Kidney (tissue), 14 donors: ENCODE data around the gene FOXE1. TPM values are rescaled to one million over a fixed set of nuclear protein-coding genes. Genes with fewer than 3 reads are reported as not detected.

Experiments used
- DNase-seq, 5 donors: peaks; one replicate each; pipeline ENCODE4 v3.0.0-alpha.2; 2013 to 2020
- FAIRE-seq: peaks from 2 replicates; lab custom pipeline; 2012; peaks lifted over from hg19 to GRCh38; lab: Jason Lieb, UNC
- H3K27ac ChIP-seq, 2 donors: one replicate each; pipeline ENCODE4 v1.7.0; 2013; ENCODE audit warnings: low read depth in 2 of 2, low read length in 2 of 2, inconsistent platforms in 1 of 2
- H3K27me3 ChIP-seq: one replicate; pipeline ENCODE4 v1.7.1; 2013; ENCODE audit warnings: low read length, inconsistent platforms; ENCODE audit not compliant: control insufficient read depth, insufficient read depth
- H3K36me3 ChIP-seq, 3 donors: one replicate each; pipeline versions ENCODE4 v1.7.0 to v1.7.1; 2013; ENCODE audit warnings: low read length in 3 of 3, control low read depth in 1 of 3, inconsistent platforms in 1 of 3; ENCODE audit not compliant: insufficient read depth in 3 of 3, control insufficient read depth in 2 of 3
- H3K4me1 ChIP-seq, 3 donors: one replicate each; pipeline versions ENCODE4 v1.7.0 to v1.7.1; 2013; ENCODE audit warnings: low read length in 3 of 3, inconsistent platforms in 1 of 3, low read depth in 1 of 3; ENCODE audit not compliant: control insufficient read depth in 2 of 3, insufficient read depth in 2 of 3
- H3K4me3 ChIP-seq, 3 donors: one replicate each; pipeline versions ENCODE4 v1.7.0 to v1.8.1; 2013; ENCODE audit warnings: low read length in 3 of 3, control low read depth in 1 of 3, inconsistent platforms in 1 of 3
- H3K9ac ChIP-seq, 3 donors: one replicate each; pipeline versions ENCODE4 v1.7.0 to v1.7.1; 2013; ENCODE audit warnings: low read length in 3 of 3, control low read depth in 1 of 3, inconsistent platforms in 1 of 3
- H3K9me3 ChIP-seq, 3 donors: one replicate each; pipeline versions ENCODE4 v1.7.0 to v1.7.1; 2013; ENCODE audit warnings: low read length in 3 of 3, control low read depth in 1 of 3, inconsistent platforms in 1 of 3; ENCODE audit not compliant: control insufficient read depth in 2 of 3, insufficient read depth in 1 of 3
- intact Hi-C: fragments of 100-400 bp; cut with DNase I; formaldehyde crosslinking; loops from one replicate; pipeline ENCODE4 v1.11.1; 2022
- polyA plus RNA-seq: library from polyadenylated mRNA; stranded (reverse); fragments of 350-450 nt; fragmentation: Illumina TruSeq; extraction: RNeasy Lipid Tissue Mini Kit (QIAGEN cat#74804); gene quantifications from one replicate; pipeline ENCODE4 v1.2.3, GENCODE V29; 2014; ENCODE audit warnings: low read depth, low replicate concordance; ENCODE audit not compliant: insufficient read depth
- total RNA-seq: library from RNA; stranded (reverse); fragmentation: NEBNext Ultra II Directional; extraction: Animal tissue kit (Norgen Biotek cat#: 25700); gene quantifications from one replicate; pipeline ENCODE4 v1.2.1, GENCODE V29; 2021
- TF ChIP-seq, protein P1 (sequence below): IDR thresholded peaks from 3 replicates; pipeline ENCODE4 v1.5.1; 2012; ENCODE audit warnings: mild to moderate bottlenecking, moderate library complexity, borderline replicate concordance; ENCODE audit not compliant: insufficient read depth; ENCODE audit errors: extremely low read depth
- donor health status: control.
- donor health status: control.
- donor health status: control.
- donor health status: control.
- donor health status: control.
- donor health status: DM: yes; HTN: yes; CAD: no.
- donor health status: Normal renal cell carcinoma (clear cell type).

Gene FOXE1
- total and polyA plus RNA-seq, 2 donors from 2014 or later = 2.2 TPM; not detected in 1

DNA sequence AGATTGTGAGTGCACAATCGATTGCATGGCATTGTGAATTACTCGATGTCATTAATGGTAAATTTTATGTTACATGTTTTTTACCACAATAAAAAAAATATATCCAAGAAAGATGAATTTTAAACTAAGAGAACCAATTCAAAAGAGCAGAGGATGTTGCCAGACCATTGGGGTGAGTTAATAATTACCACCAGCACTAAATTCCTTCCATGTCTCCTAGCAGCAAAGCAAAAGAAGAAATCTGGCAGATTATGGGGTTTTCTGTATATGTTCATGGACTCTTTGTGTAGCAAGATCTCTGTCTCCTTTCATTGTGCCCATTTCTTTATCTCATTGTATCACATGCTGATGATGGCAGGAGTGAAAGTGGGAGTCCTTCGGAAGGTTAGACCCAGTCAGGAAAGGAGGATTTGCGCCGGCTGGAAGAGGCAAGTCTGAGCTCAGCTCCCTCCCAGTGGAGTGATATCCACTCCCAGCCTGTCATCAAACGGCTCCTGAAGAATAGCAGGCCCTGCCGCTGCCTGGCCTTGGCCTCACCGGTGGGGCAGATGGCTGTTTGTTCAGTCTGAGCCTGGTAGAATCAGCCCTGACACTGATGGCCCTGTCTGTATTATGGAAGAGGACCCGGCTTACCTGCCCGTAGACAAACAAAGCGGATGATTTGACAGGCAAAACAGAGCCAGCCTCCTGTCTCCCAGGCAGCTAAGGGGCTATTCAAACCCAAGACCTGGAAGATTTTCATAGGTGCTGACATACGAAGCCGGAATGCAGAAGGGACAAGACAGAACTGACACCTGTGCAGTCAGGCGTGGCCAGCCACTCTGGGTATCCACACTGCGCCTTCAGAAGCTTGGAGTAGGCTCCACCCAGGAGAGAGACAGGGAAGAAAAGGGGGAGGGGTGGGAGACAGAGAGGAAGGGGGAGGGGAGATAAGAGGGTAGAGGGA, 21.9 kb upstream of the FOXE1 start:
- Histone ChIP-seq H3K36me3 (no peaks in the 10 kb centered on the region), H3K9me3 (no peaks in the 10 kb centered on the region), H3K9ac (no peak overlapping the region), H3K4me1 (peaks cover 0 to 5% (median 0%) of the 10 kb centered on the region in 3 donors), H3K27ac (no peak overlapping the region), H3K4me3 (peak overlapping the region in 2 of 3 donors; percentile 3 to 39), H3K27me3 (no peaks in the 10 kb centered on the region)
- DNase-seq (peak in 4 of 5 donors; percentile 58 to 61 (median 60)), FAIRE-seq (no peak)
- TF ChIP-seq, protein P1, sequence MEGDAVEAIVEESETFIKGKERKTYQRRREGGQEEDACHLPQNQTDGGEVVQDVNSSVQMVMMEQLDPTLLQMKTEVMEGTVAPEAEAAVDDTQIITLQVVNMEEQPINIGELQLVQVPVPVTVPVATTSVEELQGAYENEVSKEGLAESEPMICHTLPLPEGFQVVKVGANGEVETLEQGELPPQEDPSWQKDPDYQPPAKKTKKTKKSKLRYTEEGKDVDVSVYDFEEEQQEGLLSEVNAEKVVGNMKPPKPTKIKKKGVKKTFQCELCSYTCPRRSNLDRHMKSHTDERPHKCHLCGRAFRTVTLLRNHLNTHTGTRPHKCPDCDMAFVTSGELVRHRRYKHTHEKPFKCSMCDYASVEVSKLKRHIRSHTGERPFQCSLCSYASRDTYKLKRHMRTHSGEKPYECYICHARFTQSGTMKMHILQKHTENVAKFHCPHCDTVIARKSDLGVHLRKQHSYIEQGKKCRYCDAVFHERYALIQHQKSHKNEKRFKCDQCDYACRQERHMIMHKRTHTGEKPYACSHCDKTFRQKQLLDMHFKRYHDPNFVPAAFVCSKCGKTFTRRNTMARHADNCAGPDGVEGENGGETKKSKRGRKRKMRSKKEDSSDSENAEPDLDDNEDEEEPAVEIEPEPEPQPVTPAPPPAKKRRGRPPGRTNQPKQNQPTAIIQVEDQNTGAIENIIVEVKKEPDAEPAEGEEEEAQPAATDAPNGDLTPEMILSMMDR = no peak
- intact Hi-C loops = no loop called here

- intact Hi-C loops = no loop called here
- FAIRE-seq = no peak
- no peak overlapping the region for H3K4me3 ChIP-seq
Observed at GRCh38 chr9:97831843-97832636, 21.0 kb upstream of the FOXE1 start.

DNA sequence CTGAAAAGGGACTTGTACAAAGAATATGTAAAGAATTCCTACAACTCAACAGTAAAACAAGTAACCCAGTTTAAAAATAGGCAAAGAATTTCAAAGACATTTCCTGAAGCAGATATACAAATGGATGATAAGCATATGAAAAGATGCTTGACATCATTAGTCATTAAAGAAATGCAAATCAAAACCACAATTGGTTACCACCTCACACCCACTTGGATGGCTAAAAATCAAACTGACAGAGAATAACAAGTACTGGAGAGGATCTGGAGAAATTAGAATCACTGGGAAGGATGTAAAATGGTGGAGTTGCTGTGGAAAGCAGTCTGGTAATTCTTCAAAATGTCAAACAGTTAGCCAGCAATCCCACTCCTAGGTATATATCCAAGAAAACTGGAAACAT, 12.5 kb upstream of the FOXE1 start:
- intact Hi-C loops = no loop called here
- Histone ChIP-seq H3K27me3 (peaks cover 3% of the 10 kb centered on the region), H3K9me3 (no peaks in the 10 kb centered on the region), H3K9ac (no peak overlapping the region), H3K27ac (no peak overlapping the region), H3K36me3 (no peaks in the 10 kb centered on the region), H3K4me3 (no peak overlapping the region), H3K4me1 (no peaks in the 10 kb centered on the region)
- TF ChIP-seq, protein P1 = no peak
- DNase-seq = no peak
- FAIRE-seq = no peak

More at GRCh38 chr9:97831843-97832636, 21.0 kb upstream of the FOXE1 start:
- TF ChIP-seq, protein P1 = no peak
- no peaks in the 10 kb centered on the region for H3K36me3 ChIP-seq
- no peak overlapping the region for H3K9ac ChIP-seq
- no peak overlapping the region for H3K27ac ChIP-seq
- no peak for DNase-seq
- no peaks in the 10 kb centered on the region for H3K9me3 ChIP-seq
- H3K27me3 ChIP-seq = no peaks in the 10 kb centered on the region
- peaks cover 0 to 5% (median 0%) of the 10 kb centered on the region in 3 donors for H3K4me1 ChIP-seq
